ENCODE results near the gene SEC61A2.

The SEC61A2 gene

GRCh38 chr10:12196531-12197211, 67.2 kb downstream of the SEC61A2 start:
- peaks cover 77% of the 10 kb centered on the region for H3K36me3 Mint-ChIP-seq (ENCODE audit: low read depth)
- no peak for DNase-seq
- no peaks in the 10 kb centered on the region for H3K9me3 Mint-ChIP-seq
- peak overlapping the region; percentile 88 for H3K4me3 Mint-ChIP-seq
- peak overlapping the region; percentile 97 for H3K27ac Mint-ChIP-seq
- peaks cover 55% of the 10 kb centered on the region for H3K4me1 Mint-ChIP-seq (ENCODE audit: low read depth)
- H3K27me3 Mint-ChIP-seq: no peaks in the 10 kb centered on the region

DNA sequence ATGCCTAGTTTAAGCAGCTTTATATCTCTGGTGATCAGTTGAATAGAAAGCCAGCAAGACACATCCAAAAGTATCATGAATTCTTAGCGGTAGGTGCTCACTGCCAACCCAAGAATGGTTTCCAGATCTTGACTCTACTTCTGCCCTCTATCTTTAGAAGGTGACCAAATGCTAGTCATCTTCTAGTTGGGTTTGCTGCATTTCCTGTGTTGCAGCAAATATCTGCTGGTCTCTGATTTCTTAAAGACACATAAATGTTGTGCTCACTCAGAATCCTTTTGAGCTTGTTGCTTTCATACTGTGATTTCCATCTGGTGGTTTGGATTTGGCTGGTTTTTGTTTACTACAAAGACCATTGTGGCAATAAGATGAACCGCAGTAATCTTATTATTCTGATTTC, 68.7 kb downstream of the SEC61A2 start:
- no peak for DNase-seq
- H3K36me3 Mint-ChIP-seq (ENCODE audit: low read depth): peaks cover 80% of the 10 kb centered on the region
- no peaks in the 10 kb centered on the region for H3K27me3 Mint-ChIP-seq
- no peaks in the 10 kb centered on the region for H3K9me3 Mint-ChIP-seq
- peaks cover 57% of the 10 kb centered on the region for H3K4me1 Mint-ChIP-seq (ENCODE audit: low read depth)
- peak overlapping the region; percentile 7 for H3K27ac Mint-ChIP-seq
- peak overlapping the region; percentile 49 for H3K4me3 Mint-ChIP-seq

- H3K27ac Mint-ChIP-seq: peak overlapping the region; percentile 60
- H3K4me3 Mint-ChIP-seq: no peak overlapping the region
- peaks cover 54% of the 10 kb centered on the region for H3K4me1 Mint-ChIP-seq (ENCODE audit: low read depth)
Observed at GRCh38 chr10:12200850-12201249, 71.4 kb downstream of the SEC61A2 start.

DNA sequence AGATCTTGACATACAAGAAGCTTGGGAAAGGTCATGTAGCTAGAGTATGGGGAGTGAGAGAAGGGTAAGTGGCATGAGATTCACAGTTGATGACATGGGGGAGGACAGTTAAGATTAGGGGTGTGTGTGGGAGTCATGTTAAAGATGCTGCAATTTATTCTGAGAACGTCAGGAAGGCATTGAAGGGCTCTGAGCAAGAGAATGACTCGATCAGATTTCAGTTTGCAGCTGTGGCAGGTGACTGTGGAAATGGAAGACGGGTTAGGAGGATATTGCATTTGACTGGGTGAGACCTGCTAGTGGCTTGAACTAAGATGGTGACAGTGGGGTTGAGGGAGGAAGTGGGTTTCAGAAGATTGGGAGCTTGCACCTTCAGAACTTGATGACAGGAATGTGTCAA, 72.1 kb downstream of the SEC61A2 start:
- DNase-seq: no peak
- H3K9me3 Mint-ChIP-seq: no peaks in the 10 kb centered on the region
- peaks cover 57% of the 10 kb centered on the region for H3K4me1 Mint-ChIP-seq (ENCODE audit: low read depth)
- H3K4me3 Mint-ChIP-seq: peak overlapping the region; percentile 6
- no peaks in the 10 kb centered on the region for H3K27me3 Mint-ChIP-seq
- peak overlapping the region; percentile 60 for H3K27ac Mint-ChIP-seq
- H3K36me3 Mint-ChIP-seq (ENCODE audit: low read depth): peaks cover 81% of the 10 kb centered on the region

More at GRCh38 chr10:12200850-12201249, 71.4 kb downstream of the SEC61A2 start:
- DNase-seq: no peak
- no peaks in the 10 kb centered on the region for H3K27me3 Mint-ChIP-seq
- H3K9me3 Mint-ChIP-seq: no peaks in the 10 kb centered on the region
- H3K36me3 Mint-ChIP-seq (ENCODE audit: low read depth): peaks cover 81% of the 10 kb centered on the region

GRCh38 chr10:12202226-12202625, 72.7 kb downstream of the SEC61A2 start:
- Mint-ChIP-seq H3K4me3 (no peak overlapping the region), H3K27me3 (no peaks in the 10 kb centered on the region), H3K36me3 (ENCODE audit: low read depth) (peaks cover 83% of the 10 kb centered on the region), H3K9me3 (no peaks in the 10 kb centered on the region), H3K4me1 (ENCODE audit: low read depth) (peaks cover 58% of the 10 kb centered on the region), H3K27ac (peak overlapping the region; percentile 28)
- DNase-seq: no peak

DNA sequence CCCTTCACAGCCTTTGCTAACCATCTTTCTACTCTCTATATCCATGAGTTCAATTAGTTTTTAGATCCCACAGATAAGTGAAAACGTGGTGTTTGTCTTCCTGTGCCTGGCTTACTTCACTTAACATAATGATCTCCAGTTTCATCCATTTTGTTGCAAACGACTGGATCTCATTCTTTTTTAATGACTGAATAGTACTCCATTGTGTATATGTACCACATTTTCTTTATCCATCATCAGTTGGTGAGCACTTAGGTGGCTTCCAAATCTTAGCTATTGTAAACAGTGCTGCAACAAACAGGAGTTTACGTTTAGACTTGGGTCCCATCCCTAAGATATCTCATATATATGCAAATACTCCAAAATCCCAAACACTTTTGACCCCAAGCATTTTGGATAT, 75.6 kb downstream of the SEC61A2 start:
- DNase-seq: no peak
- Mint-ChIP-seq H3K4me1 (ENCODE audit: low read depth) (peaks cover 51% of the 10 kb centered on the region), H3K4me3 (no peak overlapping the region), H3K9me3 (no peaks in the 10 kb centered on the region), H3K36me3 (ENCODE audit: low read depth) (peaks cover 91% of the 10 kb centered on the region), H3K27ac (no peak overlapping the region), H3K27me3 (no peaks in the 10 kb centered on the region)

GRCh38 chr10:12207114-12207513, 77.6 kb downstream of the SEC61A2 start:
- Mint-ChIP-seq H3K4me1 (ENCODE audit: low read depth) (peaks cover 36% of the 10 kb centered on the region), H3K36me3 (ENCODE audit: low read depth) (peaks cover 94% of the 10 kb centered on the region), H3K27ac (peak overlapping the region; percentile 5), H3K27me3 (no peaks in the 10 kb centered on the region), H3K9me3 (no peaks in the 10 kb centered on the region), H3K4me3 (no peak overlapping the region)
- DNase-seq: no peak

GRCh38 chr10:12208460-12208859, 79.0 kb downstream of the SEC61A2 start:
- H3K27ac Mint-ChIP-seq: peak overlapping the region; percentile 69
- H3K4me1 Mint-ChIP-seq (ENCODE audit: low read depth): peaks cover 23% of the 10 kb centered on the region
- H3K36me3 Mint-ChIP-seq (ENCODE audit: low read depth): peaks cover 94% of the 10 kb centered on the region
- no peak overlapping the region for H3K4me3 Mint-ChIP-seq
- DNase-seq: no peak
- no peaks in the 10 kb centered on the region for H3K9me3 Mint-ChIP-seq
- no peaks in the 10 kb centered on the region for H3K27me3 Mint-ChIP-seq

GRCh38 chr10:12212454-12212853, 83.0 kb downstream of the SEC61A2 start:
- Mint-ChIP-seq H3K27me3 (no peaks in the 10 kb centered on the region), H3K36me3 (ENCODE audit: low read depth) (peaks cover 93% of the 10 kb centered on the region), H3K4me3 (no peak overlapping the region), H3K4me1 (ENCODE audit: low read depth) (peaks cover 23% of the 10 kb centered on the region), H3K9me3 (no peaks in the 10 kb centered on the region), H3K27ac (no peak overlapping the region)
- no peak for DNase-seq

GRCh38 chr10:12213621-12214020, 84.1 kb downstream of the SEC61A2 start:
- DNase-seq: no peak
- Mint-ChIP-seq H3K27me3 (no peaks in the 10 kb centered on the region), H3K27ac (no peak overlapping the region), H3K4me1 (ENCODE audit: low read depth) (peaks cover 16% of the 10 kb centered on the region), H3K4me3 (no peak overlapping the region), H3K9me3 (no peaks in the 10 kb centered on the region), H3K36me3 (ENCODE audit: low read depth) (peaks cover 88% of the 10 kb centered on the region)

GRCh38 chr10:12214093-12214492, 84.6 kb downstream of the SEC61A2 start:
- Mint-ChIP-seq H3K27ac (peak overlapping the region; percentile 77), H3K4me3 (no peak overlapping the region), H3K27me3 (no peaks in the 10 kb centered on the region), H3K9me3 (no peaks in the 10 kb centered on the region), H3K36me3 (ENCODE audit: low read depth) (peaks cover 88% of the 10 kb centered on the region), H3K4me1 (ENCODE audit: low read depth) (peaks cover 14% of the 10 kb centered on the region)
- DNase-seq: no peak

GRCh38 chr10:12214763-12215218, 85.3 kb downstream of the SEC61A2 start:
- H3K9me3 Mint-ChIP-seq: no peaks in the 10 kb centered on the region
- H3K4me1 Mint-ChIP-seq (ENCODE audit: low read depth): peaks cover 14% of the 10 kb centered on the region
- peak overlapping the region; percentile 24 for H3K4me3 Mint-ChIP-seq
- no peak for DNase-seq
- peaks cover 88% of the 10 kb centered on the region for H3K36me3 Mint-ChIP-seq (ENCODE audit: low read depth)
- no peaks in the 10 kb centered on the region for H3K27me3 Mint-ChIP-seq
- H3K27ac Mint-ChIP-seq: peak overlapping the region; percentile 77

All from activated T-cell treated with anti-CD3 and anti-CD28 coated beads, Interleukin-2, amount 50 U/mL, for 24 hours (primary cell).